ENCODE measurements around the gene KLK10.

- TF ChIP-seq CTCF (IDR thresholded peaks at IDR 0.05), result no peak
- no peak for TF ChIP-seq POLR2A (IDR thresholded peaks at IDR 0.05)
These were observed 7.8 kb upstream of the KLK10 start for GRCh38 chr19:51027126-51027806.

All from gastroesophageal sphincter (tissue), 3 donors.